Adrenal gland (tissue), 12 donors: ENCODE measurements around the gene KASH5. TPM values are rescaled to one million over a fixed set of nuclear protein-coding genes. Genes with fewer than 3 reads are reported as not detected.
A peak's percentile ranks its signal among the peaks of the same experiment; 100 is the strongest.

Experiments
- DNase-seq, 7 donors: peaks; one replicate each; pipeline ENCODE4 v3.0.0-alpha.2; 2019 to 2020
- H3K27ac ChIP-seq, 5 donors: fragments of 200-600 bp; sonication (generic) in 4 of 5; 1 replicate in 3 of 5; 2 replicates in 2 of 5; pipeline versions ENCODE4 v1.5.1 to v1.8.0; 2016 to 2020; ENCODE audit warnings: mild to moderate bottlenecking in 1 of 5
- H3K27me3 ChIP-seq: fragments of 200-600 bp; 2 replicates; pipeline ENCODE4 v1.8.0; 2021
- H3K36me3 ChIP-seq, 2 donors: fragments of 200-600 bp; replicated peaks in 1 of 2; 1 replicate in 1 of 2; 2 replicates in 1 of 2; pipeline versions ENCODE4 v1.5.1 to v1.8.0; 2018 to 2022
- H3K4me1 ChIP-seq, 2 donors: fragments of 200-600 bp; replicated peaks in 1 of 2; 1 replicate in 1 of 2; 2 replicates in 1 of 2; pipeline versions ENCODE4 v1.5.1 to v1.8.0; 2018 to 2021
- H3K4me3 ChIP-seq, 4 donors: fragments of 200-600 bp; sonication (generic) in 3 of 4; one replicate each; pipeline ENCODE4 v1.5.1; 2016 to 2018
- H3K9me3 ChIP-seq, 3 donors: fragments of 200-600 bp; sonication (generic) in 1 of 3; replicated peaks in 1 of 3; 1 replicate in 2 of 3; 2 replicates in 1 of 3; pipeline versions ENCODE4 v1.5.1 to v1.8.0; 2016 to 2021
- POLR2A ChIP-seq, 2 donors: fragments of 450-650 bp; IDR thresholded peaks; one replicate each; pipeline ENCODE4 v1.6.1; 2017; ENCODE audit warnings: antibody characterized with exemption in 2 of 2, mild to moderate bottlenecking in 2 of 2, moderate library complexity in 1 of 2
- WGBS, 4 donors: extraction: QIAGEN DNeasy Blood & Tissue Kit in 2 of 4; methylation state at CpG; one replicate each; pipeline versions ENCODE4 v1.1.5 to v1.1.7; 2013 to 2017; 5-methylcytosine and 5-hydroxymethylcytosine counted together
- intact Hi-C, 2 donors: fragments of 100-400 bp; cut with DNase I; formaldehyde crosslinking; loops; one replicate each; pipeline versions ENCODE4 v1.14.1 to v1.15.0; 2022 to 2023
- polyA plus RNA-seq, 3 donors: library from polyadenylated mRNA; stranded (reverse); fragments of 200-250 nt in 2 of 3; fragments of 350-450 nt in 1 of 3; fragmentation: Illumina TruSeq in 1 of 3; extraction: RNeasy Lipid Tissue Mini Kit (QIAGEN cat#74804) in 1 of 3; gene quantifications; one replicate each; pipeline ENCODE4 v1.2.3, GENCODE V29; 2013 to 2014
- total RNA-seq, 9 donors: library from RNA; depleted of rRNA in 4 of 9; stranded (reverse); fragments of >200 nt in 4 of 9; fragments of 120-200 nt in 1 of 9; fragmentation: NEBNext Ultra II Directional in 1 of 9; extraction: Animal tissue kit (Norgen Biotek cat#: 25700) in 1 of 9; gene quantifications; one replicate each; pipeline versions ENCODE4 v1.1.0 to v1.2.4, GENCODE V29; 2013 to 2023
- TF ChIP-seq, protein P1 (sequence below), 6 experiments: fragments of 450-650 bp in 4 of 6; fragments of 200-600 bp in 2 of 6; sonication (generic) in 1 of 6; IDR thresholded peaks; 1 replicate in 5 of 6; 2 replicates in 1 of 6; pipeline versions ENCODE4 v1.5.1 to v1.8.0; 2016 to 2021; ENCODE audit warnings: antibody characterized with exemption in 6 of 6, mild to moderate bottlenecking in 2 of 6, moderate library complexity in 1 of 6
- donor health status: healthy with polysubstance abuse.
- donor health status: Bipolar disorder and iron deficiency.
- donor health status: DM: yes; HTN: yes; CAD: no.
- donor health status: DM: no; HTN: no; CAD: no.
- donor health status: DM: no; HTN: no; CAD: no.
- donor health status: DM: yes; HTN: yes; CAD: no.

The KASH5 gene
- total and polyA plus RNA-seq, 12 donors, result 0.74 to 0.97 TPM; not detected in 10

DNA sequence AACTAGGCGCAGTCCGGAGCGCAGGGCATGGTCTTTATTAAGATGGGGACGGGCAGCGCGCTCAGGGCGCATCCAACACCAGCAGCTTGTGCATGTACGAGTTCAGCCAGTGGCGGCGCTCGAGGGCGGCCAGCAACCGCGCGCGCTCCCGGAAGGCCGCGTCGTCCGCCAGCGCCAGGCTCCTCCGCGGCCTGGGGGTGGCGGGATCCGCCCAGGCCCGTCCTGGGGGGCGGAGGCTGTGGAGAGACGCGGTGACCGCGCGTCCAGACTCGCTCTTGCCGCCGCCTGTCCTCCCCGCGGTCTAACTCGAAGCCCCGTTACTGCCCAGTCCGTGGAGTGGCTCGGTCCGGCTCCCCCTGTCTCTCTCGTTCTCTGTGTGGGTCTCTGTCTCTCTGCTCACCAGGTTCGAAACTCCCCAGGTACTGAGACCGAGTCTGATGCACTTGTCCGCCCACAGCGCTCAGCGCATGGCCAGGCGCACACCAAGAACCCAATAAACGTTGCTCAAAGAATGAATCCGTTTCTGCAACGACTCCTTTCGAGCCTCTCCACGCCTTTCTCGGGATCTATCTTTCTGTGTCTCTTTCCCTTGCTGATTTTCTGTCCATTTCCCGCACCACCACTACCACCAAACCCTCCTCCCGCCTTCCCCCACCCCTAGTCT lies 34.5 kb downstream of the KASH5 start:
- Histone ChIP-seq H3K36me3 (no peaks in the 10 kb centered on the region), H3K4me1 (peaks cover 0 to 20% of the 10 kb centered on the region in 2 donors), H3K4me3 (peak overlapping the region in 1 of 4 donors; percentile 34), H3K9me3 (no peaks in the 10 kb centered on the region), H3K27me3 (peaks cover 75% of the 10 kb centered on the region), H3K27ac (no peak overlapping the region)
- intact Hi-C loops, result no loop called here
- TF ChIP-seq, protein P1, sequence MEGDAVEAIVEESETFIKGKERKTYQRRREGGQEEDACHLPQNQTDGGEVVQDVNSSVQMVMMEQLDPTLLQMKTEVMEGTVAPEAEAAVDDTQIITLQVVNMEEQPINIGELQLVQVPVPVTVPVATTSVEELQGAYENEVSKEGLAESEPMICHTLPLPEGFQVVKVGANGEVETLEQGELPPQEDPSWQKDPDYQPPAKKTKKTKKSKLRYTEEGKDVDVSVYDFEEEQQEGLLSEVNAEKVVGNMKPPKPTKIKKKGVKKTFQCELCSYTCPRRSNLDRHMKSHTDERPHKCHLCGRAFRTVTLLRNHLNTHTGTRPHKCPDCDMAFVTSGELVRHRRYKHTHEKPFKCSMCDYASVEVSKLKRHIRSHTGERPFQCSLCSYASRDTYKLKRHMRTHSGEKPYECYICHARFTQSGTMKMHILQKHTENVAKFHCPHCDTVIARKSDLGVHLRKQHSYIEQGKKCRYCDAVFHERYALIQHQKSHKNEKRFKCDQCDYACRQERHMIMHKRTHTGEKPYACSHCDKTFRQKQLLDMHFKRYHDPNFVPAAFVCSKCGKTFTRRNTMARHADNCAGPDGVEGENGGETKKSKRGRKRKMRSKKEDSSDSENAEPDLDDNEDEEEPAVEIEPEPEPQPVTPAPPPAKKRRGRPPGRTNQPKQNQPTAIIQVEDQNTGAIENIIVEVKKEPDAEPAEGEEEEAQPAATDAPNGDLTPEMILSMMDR (IDR thresholded peaks at IDR 0.05), result peak in 4 of 6 experiments; percentile 9 to 36 (median 20)
- no peak for TF ChIP-seq POLR2A (IDR thresholded peaks at IDR 0.05)
- 2 to 5% (median 3%) methylated on average over 18 to 58 of the region's 58 CpGs for WGBS, 4 donors
- DNase-seq, result peak in 1 of 7 donors; percentile 40

GRCh38 chr19:49423071-49423984 lies 35.3 kb downstream of the KASH5 start, which contains the start of gene PTH2:
PTH2 (minus strand) TSS chr19:49423441; CDS start chr19:49423339, 102 bp downstream.
- Histone ChIP-seq H3K27ac (no peak within 1 kb of the TSS), H3K4me1 (peaks cover 0 to 25% of the 10 kb centered on the region in 2 donors), H3K27me3 (peaks cover 82% of the 10 kb centered on the region), H3K9me3 (no peaks in the 10 kb centered on the region), H3K36me3 (no peaks in the 10 kb centered on the region), H3K4me3 (peak within 1 kb of the TSS in 1 of 4 donors; percentile 34)
- WGBS, 4 donors, result 6 to 8% (median 7%) methylated on average over 25 to 42 of the region's 42 CpGs
- TF ChIP-seq, protein P1 (IDR thresholded peaks at IDR 0.05), result no peak
- TF ChIP-seq POLR2A (IDR thresholded peaks at IDR 0.05), result no peak
- intact Hi-C loops, result no loop called here
- DNase-seq, result no peak

DNA sequence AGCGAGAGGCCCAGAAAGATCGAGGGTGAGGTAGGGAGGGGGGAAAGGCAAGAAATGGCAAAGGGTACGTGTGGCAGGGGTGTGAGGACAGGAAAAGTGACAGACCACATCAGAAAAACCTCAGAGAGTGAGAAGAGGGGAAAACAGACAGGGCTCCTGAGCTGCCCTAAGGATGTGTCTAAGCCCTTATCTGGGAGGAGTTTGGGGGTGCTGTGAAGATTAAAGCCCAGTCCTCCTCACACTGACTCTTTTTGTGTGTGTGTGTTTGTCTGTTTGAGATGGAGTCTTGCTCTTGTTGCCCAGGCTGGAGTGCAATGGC lies 35.9 kb downstream of the KASH5 start:
- Histone ChIP-seq H3K9me3 (no peaks in the 10 kb centered on the region), H3K4me1 (peaks cover 0 to 26% of the 10 kb centered on the region in 2 donors), H3K36me3 (no peaks in the 10 kb centered on the region), H3K27me3 (peaks cover 85% of the 10 kb centered on the region), H3K4me3 (no peak overlapping the region), H3K27ac (no peak overlapping the region)
- DNase-seq, result no peak
- TF ChIP-seq POLR2A (IDR thresholded peaks at IDR 0.05), result no peak
- TF ChIP-seq, protein P1 (IDR thresholded peaks at IDR 0.05), result no peak
- intact Hi-C loops, result no loop called here
- 9 to 19% (median 16%) methylated on average over 3 of the region's 3 CpGs for WGBS, 4 donors

DNA sequence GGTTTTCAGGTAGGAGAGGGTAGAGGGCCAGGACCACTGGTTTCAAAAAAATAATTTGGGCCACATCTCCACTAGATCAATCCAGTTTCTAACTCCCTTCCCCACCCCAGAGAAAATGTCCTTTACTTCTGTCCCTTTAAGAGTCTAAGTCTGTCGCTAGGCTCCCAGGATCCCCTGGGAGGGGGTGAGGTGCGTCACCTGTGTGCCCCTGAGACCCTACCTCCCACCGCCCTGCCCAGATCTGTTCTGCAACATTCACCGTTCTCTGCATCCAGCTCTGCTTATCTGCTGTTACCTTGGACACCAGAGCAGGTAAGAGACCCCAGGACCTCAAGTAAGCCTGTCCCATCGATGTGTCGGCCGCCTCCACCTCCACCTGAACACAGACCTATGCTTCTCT lies 37.1 kb downstream of the KASH5 start, which contains the start of gene GFY:
Gene GFY (plus strand): TSS at position 211 of the 400 bp plus-strand sequence. CDS start 1,043 bp downstream, outside the sequence.
- no peak for TF ChIP-seq POLR2A (IDR thresholded peaks at IDR 0.05)
- TF ChIP-seq, protein P1 (IDR thresholded peaks at IDR 0.05), result no peak
- no peaks in the 10 kb centered on the region for H3K36me3 ChIP-seq
- intact Hi-C loops, result no loop called here
- WGBS, 4 donors, result 41 to 74% (median 54%) methylated on average over 7 of the region's 7 CpGs
- DNase-seq, result no peak
- peaks cover 78% of the 10 kb centered on the region for H3K27me3 ChIP-seq
- no peak within 1 kb of the TSS for H3K27ac ChIP-seq
- H3K4me3 ChIP-seq, result no peak within 1 kb of the TSS
- H3K4me1 ChIP-seq, result peaks cover 0 to 26% of the 10 kb centered on the region in 2 donors
- H3K9me3 ChIP-seq, result no peaks in the 10 kb centered on the region
